HEK293 (cell line): ENCODE measurements around the gene NUCB1.

ENCODE experiments used
- CTCF ChIP-seq: fragments of 450-650 bp; formaldehyde crosslinking; IDR thresholded peaks from 2 replicates; pipeline ENCODE4 v1.5.1; 2016; ENCODE audit warnings: missing biosample characterization, missing genetic modification characterization
- YY1 ChIP-seq: fragments of 450-650 bp; formaldehyde crosslinking; IDR thresholded peaks from 2 replicates; pipeline ENCODE4 v1.5.1; 2018; ENCODE audit warnings: missing biosample characterization, missing genetic modification characterization

DNA sequence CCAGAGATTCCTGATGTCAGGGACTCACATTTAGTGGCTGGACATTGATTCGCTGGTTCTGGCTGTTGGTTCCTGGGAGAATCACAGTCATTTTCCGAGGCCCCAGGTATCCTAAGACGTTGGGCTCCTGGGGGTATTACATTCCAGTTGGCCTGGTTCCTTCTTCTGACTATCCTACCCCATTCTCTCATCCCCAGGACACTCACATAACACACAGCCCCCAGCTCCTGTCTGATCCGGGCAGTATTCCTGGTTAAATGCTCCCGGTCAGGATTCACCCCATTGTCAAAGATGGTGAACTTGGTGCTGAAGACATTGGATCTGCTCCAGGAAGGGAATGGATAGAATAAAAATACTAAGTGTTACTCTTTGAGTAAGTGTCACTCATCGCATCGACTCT is 16.4 kb upstream of the NUCB1 start:
- TF ChIP-seq YY1 (tag by site-specific recombination) (no peak), CTCF (tag by site-specific recombination) (no peak)
